ENCODE results near the gene ADORA1. TPM values are rescaled to one million over a fixed set of nuclear protein-coding genes. Genes with fewer than 3 reads are reported as not detected.
A peak's percentile ranks its signal among the peaks of the same experiment; 100 is the strongest.

ADORA1 gene
- total RNA-seq, 4 donors from 2014 or later, result 0.64 to 1.7 (median 0.66) TPM; not detected in 1

DNA sequence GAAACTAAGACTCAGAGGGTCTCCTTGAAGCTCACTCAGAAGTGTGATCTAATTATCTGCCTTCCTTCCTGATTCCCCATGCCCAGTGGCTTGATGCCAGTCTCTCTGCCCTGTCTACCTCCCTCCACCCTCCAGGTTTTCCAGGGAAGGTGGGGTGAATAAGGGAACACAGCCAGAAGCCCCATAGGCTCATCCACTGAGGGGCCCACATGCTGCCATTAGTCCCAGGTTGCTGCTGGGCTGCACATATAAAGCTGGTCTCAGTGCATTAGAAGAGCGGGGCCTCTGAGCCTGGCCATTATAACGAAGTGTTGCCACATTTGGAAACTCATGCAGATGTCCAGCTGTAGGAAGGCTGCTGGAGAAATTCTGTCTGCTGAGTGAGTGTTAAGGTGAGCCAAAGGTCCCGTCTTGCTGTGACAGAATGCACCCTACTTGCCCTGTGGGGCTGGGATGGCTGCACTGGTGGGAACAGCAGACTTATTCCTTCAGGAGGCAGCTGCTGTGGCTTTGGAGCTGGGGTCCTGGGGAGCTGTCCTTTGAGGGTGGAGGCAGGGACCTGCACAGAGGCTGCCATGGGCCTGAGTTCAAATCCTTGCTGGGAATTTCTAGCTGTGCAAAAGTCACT is 2.9 kb downstream of the ADORA1 start:
- peaks cover 13 to 50% (median 21%) of the 10 kb centered on the region in 3 donors for H3K4me1 ChIP-seq

DNA sequence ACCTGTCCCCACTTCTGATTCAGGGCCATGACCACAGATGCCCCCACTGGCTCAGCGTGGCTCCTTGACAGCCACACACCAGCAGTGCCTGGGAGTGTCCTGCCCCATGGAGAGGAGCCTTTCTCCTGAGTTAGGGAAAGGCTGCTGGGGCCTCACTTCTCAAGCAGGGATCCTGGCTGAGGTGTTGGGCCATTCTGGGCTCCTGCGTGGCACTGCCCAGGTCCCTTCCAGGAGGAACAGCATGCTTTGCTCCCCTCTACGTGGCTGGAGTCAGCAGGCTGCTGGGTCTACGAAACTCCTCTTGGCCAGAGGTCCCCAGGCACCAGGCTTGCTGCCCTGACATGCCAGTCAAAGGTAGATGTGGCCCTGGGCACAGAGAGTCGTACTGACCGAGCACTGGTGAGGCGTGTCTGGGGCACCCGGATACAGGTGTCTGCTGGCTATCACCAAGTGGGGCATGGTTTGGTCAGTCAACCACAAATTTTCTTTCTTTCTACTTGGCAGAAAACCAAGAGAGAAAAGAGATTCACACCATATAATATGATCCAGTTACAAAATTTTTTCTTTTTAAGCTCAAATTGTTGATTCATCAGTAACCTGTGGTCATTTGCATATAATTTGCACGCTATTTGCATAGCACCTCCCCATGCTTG is 4.1 kb downstream of the ADORA1 start:
- DNase-seq, result no peak
- no peak overlapping the region for H3K27ac ChIP-seq
- TF ChIP-seq CTCF (IDR thresholded peaks at IDR 0.05), result no peak
- TF ChIP-seq POLR2A (IDR thresholded peaks at IDR 0.05), result no peak
- 71 to 75% methylated on average over 1 to 6 of the region's 9 CpGs for WGBS, 2 donors
- H3K27me3 ChIP-seq, result peaks cover 0 to 36% (median 0%) of the 10 kb centered on the region in 4 donors
- intact Hi-C loops (cut with DNase I), result no loop called here
- peaks cover 13 to 39% (median 17%) of the 10 kb centered on the region in 3 donors for H3K4me1 ChIP-seq
- H3K36me3 ChIP-seq, result no peaks in the 10 kb centered on the region
- H3K4me3 ChIP-seq, result no peak overlapping the region
- H3K9me3 ChIP-seq, result no peaks in the 10 kb centered on the region

More for the DNA sequence above, 2.9 kb downstream of the ADORA1 start:
- Histone ChIP-seq H3K9me3 (no peaks in the 10 kb centered on the region), H3K36me3 (no peaks in the 10 kb centered on the region), H3K4me3 (no peak overlapping the region), H3K27me3 (peaks cover 0 to 48% (median 0%) of the 10 kb centered on the region in 4 donors), H3K27ac (no peak overlapping the region)
- 58% methylated on average over 3 of the region's 3 CpGs; no CpG with 5 or more reads in 1 of the 2 donors for WGBS, 2 donors
- no peak for DNase-seq
- no peak for TF ChIP-seq CTCF (IDR thresholded peaks at IDR 0.05)
- no peak for TF ChIP-seq POLR2A (IDR thresholded peaks at IDR 0.05)
- intact Hi-C loops (cut with DNase I), result no loop called here

DNA sequence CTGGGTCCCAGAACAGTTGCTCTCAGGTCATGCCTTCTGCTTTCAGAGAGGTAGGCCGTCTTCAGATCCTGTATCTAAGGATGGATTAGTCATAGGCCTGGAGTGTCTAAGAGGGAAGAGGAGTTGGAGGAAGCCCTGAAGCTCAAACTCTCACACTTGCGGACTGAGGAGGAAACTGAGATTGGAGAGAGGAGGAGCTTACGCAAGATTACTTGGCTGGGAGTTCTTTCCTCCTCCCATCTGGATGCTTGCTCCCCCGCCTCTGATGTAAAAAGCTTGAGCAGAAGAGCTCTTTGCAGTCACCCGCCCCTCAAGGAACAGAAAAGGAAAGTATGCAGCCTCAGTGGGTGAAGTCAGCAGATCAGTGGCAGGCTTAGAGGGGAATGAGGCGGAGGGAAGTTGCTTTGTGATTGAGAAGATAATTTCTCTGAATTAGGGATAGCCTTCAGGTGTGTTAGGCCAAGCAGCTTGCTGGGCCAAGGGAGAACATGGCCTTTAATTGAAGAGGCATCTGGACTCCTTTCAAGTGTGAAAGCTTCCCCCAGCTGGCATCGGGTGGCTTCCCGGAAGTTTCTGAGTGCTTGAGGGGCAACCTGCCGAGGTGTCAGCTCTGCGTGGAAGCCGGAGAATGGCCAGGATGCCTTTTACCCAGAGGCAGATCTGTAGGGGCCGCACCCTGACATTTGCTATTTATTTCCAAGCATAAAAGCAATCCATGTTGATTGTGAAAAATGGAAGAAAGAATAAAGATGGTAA is 6.6 kb downstream of the ADORA1 start:
- no peak for DNase-seq
- Histone ChIP-seq H3K36me3 (no peaks in the 10 kb centered on the region), H3K27ac (peak overlapping the region in 2 of 4 donors; percentile 39 to 67), H3K27me3 (peaks cover 0 to 26% (median 0%) of the 10 kb centered on the region in 4 donors), H3K4me1 (peaks cover 0 to 14% (median 0%) of the 10 kb centered on the region in 3 donors), H3K4me3 (no peak overlapping the region), H3K9me3 (no peaks in the 10 kb centered on the region)
- 73 to 79% methylated on average over 11 of the region's 12 CpGs for WGBS, 2 donors
- TF ChIP-seq POLR2A (IDR thresholded peaks at IDR 0.05) (no peak), CTCF (IDR thresholded peaks at IDR 0.05) (no peak)
- intact Hi-C loops (cut with DNase I), result no loop called here

- intact Hi-C loops (cut with DNase I), result no loop called here
- H3K27ac ChIP-seq, result no peak overlapping the region
- DNase-seq, result no peak
- H3K4me3 ChIP-seq, result no peak overlapping the region
- H3K9me3 ChIP-seq, result no peaks in the 10 kb centered on the region
- H3K4me1 ChIP-seq, result no peaks in the 10 kb centered on the region
- no peaks in the 10 kb centered on the region for H3K36me3 ChIP-seq
- peaks cover 0 to 19% (median 0%) of the 10 kb centered on the region in 4 donors for H3K27me3 ChIP-seq
- TF ChIP-seq CTCF (IDR thresholded peaks at IDR 0.05), result no peak
- no peak for TF ChIP-seq POLR2A (IDR thresholded peaks at IDR 0.05)
- WGBS, 2 donors, result 33 to 54% methylated on average over 7 to 8 of the region's 8 CpGs
These were observed 8.2 kb downstream of the ADORA1 start for GRCh38 chr1:203135636-203136305.

Data from esophagus squamous epithelium (tissue), 5 donors.